ENCODE measurements around the gene CLNK.

The CLNK gene

GRCh38 chr4:10612476-10612875 lies 72.1 kb downstream of the CLNK start:
- no peak for DNase-seq (ENCODE audit: low read depth)

GRCh38 chr4:10611673-10612072 lies 72.9 kb downstream of the CLNK start:
- no peak for DNase-seq (ENCODE audit: low read depth)

DNA sequence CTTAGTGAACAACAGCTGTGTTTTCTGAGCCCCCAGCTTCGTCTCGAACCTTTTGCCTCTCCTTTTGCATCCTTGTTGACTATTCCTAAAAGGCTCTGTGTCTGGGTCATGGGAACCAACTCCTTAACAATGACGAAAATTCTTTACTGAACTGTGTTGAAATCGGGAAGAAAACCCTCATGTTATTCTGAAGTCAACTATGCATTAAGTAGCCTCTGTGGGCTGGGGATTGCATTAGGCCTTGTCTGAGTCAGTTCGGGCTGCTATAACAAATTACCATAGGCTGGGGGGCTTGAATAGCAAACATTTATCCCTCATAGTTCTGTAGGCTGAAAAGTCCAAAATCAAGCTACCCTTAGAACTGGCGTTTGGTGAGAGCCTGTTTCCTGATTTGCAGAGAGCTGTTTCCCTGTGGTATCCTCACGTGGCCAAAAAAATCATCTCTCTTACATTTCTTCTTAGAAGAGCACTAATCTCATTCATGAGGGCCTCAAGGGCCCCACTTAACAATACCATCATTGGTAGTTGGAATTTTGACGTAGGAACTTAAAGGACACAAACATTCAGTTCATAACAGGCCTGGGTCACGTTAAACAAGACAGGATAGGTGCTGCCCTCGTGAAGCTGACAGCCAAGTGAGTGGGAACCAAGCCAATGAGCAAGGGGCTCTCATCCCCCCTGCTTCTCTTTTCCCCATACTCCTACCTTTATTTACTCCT lies 75.9 kb downstream of the CLNK start:
- no peak for DNase-seq (ENCODE audit: low read depth)

GRCh38 chr4:10607206-10607605 lies 77.4 kb downstream of the CLNK start:
- no peak for DNase-seq (ENCODE audit: low read depth)

GRCh38 chr4:10606483-10607155 lies 77.9 kb downstream of the CLNK start:
- DNase-seq (ENCODE audit: low read depth): no peak

DNA sequence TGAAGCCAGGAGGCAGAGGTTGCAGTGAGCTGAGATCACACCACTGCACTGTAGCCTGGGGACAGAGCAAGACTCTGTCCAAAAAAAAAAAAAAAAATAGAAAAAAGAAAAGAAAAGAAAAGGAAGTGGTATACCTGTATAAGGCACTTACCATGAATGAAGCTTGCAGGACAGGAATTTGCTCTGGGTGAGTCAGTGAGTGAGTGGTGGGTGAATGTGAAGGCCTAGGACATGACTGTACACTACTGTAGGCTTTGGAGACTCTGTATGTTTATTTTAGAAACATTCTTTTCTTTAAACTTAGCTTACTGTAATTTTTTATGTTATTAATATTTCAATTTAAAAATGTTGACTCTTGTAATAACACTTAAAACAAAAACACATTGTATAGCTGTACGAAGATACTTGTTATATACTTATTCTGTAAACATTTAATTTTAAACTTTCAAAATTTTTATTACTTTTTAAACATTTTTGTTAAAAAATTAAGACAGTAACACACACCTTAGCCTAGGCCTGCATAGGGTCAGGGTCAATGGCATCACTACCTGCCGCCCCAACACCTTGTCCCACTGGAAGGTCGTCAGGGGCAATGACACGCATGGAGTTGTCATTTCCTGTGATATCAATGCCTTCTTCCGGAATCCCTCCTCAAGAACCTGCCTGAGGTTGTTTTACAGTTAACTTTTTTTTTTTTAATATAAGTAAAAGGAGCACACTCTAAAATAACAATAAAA lies 78.7 kb downstream of the CLNK start:
- DNase-seq (ENCODE audit: low read depth): no peak

GRCh38 chr4:10605031-10605430 lies 79.5 kb downstream of the CLNK start:
- no peak for DNase-seq (ENCODE audit: low read depth)

DNA sequence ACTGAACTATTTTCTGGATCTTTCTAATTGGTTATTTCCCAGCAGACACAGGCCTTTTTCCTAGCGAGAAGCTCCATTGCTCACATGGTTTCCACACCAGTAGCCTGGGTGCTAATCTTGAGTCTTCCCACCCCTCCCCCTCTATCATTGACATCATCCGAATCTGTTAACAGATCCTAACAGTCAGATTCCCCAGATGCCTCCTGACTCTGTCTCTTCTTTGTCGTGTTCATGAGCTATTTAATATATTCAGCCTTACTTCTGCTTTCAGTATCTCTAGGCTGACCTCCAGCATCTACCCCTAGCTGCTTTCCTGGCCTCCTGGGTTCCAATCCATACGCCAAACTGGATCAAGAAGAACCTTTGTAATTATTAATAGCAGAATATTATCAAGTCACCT lies 85.0 kb downstream of the CLNK start:
- no peak for DNase-seq (ENCODE audit: low read depth)

DNA sequence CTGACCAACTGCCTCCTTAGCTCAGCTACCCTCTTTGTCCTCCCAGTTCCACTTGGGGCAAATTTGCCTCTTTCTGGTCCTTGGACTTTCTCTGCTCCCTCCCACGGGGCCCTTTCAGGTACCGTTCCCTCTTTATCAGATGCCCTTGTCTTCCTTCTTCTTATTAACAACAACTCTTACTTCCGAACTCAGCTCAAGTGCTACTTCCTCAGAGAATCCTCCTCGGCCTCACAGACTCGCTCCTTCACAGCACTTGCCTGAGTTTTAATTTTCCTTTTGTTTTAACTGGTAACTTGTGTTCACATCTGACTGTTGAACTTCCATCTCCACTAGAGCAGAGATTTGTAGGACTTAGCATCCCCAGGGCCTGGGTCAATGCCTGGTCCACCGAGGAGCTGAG lies 85.7 kb downstream of the CLNK start:
- DNase-seq (ENCODE audit: low read depth): no peak

- no peak for DNase-seq (ENCODE audit: low read depth)
Observed at GRCh38 chr4:10596586-10597290, 87.8 kb downstream of the CLNK start.

DNA sequence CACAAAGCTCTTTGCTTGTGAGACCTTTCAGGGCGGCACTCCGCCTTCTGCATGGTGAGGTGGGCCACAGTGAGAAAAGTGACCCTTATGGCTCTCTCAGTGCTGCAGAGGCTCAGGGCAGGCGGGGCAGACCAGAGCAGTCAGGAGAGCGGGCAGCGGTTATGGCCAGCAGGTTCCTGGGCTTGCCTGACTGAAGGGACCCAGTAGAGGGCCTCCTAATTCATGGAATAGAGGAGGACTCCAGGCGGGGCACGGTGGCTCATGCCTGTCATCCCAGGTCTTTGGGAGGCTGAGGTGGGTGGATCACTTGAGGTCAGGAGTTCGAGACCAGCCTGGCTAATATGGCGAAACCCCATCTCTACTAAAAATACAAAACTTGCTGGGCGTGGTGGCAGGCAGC lies 91.4 kb downstream of the CLNK start:
- DNase-seq (ENCODE audit: low read depth): no peak

DNA sequence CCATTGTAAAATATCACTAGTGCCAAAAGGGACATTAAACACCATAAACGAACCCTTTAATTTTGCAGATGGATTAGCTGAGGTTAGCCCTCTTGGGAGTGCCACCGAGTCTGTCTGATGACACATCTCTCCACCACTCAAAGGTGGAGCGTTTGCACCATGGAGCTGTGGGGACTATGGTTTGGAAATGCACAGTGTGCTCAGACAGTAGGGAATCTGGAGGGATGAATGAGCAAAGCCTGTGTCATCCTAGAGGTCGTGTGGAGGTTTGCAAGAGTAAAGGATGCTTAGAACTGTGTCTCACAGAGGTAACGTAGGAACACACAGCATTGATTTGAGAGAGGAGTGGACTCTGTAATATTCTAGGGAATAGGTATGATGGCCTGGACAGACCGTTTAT lies 93.7 kb downstream of the CLNK start:
- no peak for DNase-seq (ENCODE audit: low read depth)

DNA sequence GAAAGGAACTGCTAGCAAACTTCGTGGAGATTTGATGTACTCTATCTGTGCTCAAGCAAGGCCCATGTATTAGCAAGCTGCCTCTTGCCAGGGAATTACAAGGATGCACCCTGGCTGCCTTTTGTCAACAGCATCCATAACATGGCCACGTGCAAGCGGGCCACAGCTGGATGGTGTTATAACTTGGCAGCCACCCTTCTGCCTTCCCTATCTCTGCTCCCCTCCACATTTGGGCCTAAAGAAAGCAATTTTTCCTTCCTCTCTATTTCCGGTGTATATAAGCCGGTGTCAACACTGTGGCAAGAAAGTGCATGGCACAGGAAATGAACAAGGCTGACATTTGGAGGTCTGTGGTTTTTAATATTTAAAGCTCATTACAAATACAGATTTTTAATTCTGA lies 94.8 kb downstream of the CLNK start:
- DNase-seq (ENCODE audit: low read depth): no peak

DNA sequence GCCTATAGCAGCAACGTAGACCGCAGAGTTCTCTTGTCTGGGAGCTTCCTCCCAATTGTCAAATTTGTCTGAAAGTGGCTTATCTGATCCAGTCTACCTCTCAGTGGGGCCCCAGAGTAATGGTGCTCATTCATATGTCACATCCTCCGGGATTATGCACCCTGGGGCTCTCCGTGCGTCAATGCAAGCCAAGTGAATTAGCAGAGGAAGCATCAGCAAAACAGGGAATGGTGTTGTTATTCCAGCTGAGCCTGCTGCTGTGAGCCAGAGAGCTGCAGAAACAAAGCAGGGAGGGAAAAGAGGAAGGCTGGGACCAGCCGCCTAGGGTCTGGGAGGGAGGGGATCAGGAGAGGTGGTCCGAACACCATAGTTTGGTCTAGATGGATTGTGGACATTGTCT lies 95.2 kb downstream of the CLNK start:
- DNase-seq (ENCODE audit: low read depth): no peak

DNA sequence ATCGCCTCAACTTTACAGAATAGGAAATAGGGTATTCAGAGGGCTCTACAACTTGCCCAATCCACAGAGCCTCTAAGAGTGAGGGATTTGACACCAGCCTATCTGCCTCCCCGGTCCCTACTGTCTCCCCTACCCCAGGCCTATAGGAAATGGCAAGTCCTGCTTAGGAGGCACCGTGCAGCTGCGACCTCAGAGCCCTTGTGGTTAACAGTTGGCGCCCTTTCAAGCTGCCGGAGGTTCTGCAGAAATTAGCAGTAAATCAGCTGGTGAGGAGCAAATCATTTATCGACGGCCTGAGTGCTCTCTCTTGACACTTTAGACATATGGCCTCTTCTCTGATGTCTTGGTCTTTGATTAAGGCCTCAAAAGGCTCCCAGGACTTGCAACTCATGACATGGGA lies 96.9 kb downstream of the CLNK start:
- no peak for DNase-seq (ENCODE audit: low read depth)

DNA sequence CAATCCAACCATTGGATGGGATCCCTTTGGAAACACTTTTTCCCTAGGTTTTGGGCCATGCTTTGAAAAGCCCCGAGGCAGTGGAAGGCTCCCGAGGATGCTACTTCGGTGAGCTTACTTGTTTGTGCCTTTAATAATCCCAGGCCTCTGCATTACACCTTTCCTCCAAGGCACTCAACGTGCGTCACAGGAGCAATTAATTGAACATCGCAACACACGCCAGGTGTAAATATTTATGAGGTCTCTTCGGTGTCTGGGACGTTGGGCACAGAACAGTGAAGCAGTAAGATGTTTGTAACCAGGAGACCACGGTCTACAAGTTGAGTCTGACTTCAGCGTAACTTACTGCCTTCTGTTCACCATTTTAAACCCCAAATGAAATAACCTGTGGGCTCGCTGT lies 97.3 kb downstream of the CLNK start:
- no peak for DNase-seq (ENCODE audit: low read depth)

DNA sequence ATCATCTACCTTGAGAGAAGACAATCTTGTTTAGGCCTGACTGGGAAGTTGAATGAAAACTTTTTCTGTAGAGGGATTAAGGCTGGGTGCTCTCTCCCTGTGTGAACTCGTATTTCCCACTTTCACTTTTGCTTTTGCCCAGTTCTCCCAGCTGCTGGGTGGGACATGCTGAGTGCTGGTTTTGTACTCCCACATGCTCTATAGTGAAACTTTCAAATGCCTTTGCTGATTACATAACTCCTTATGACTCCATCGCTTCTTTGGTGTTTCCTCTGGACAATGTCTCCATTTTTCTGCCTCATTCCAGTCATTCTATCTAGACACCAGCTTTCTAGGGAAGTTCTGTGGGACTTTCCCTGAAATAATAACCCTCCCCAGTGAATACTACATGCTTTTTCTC lies 100.5 kb downstream of the CLNK start:
- DNase-seq (ENCODE audit: low read depth): no peak

- no peak for DNase-seq (ENCODE audit: low read depth)
Observed at GRCh38 chr4:10582951-10583350, 101.6 kb downstream of the CLNK start.

DNA sequence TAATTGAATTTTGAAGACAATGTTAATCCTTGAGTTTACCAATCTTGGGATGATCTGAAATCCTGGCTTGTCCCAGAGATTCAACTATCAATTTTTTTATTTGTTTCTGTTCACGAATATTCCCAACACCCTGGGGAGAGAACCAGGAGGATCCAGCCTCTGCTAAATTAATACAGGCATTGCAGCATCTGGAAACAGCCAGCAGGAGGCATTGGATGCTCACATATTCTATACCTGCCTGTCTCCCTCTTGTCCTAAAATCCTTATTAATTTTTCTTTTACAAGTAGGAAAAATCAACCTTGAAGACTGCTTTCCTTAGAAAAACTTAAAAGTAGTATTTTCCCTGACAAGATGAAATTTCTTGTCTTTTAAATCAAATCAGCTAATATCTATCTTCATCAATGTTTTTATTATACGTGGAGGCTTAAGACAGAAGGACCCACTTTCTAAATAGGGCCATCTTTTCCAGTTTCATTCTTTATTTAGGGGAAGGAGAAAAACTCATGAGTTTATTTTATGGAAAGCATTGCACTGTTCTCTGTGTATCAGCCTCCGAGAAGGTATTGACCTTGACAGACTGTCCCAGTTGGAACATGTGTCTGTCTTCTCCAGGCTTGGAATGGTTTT lies 102.4 kb downstream of the CLNK start:
- DNase-seq (ENCODE audit: low read depth): no peak

GRCh38 chr4:10581022-10581421 lies 103.5 kb downstream of the CLNK start:
- DNase-seq (ENCODE audit: low read depth): no peak

DNA sequence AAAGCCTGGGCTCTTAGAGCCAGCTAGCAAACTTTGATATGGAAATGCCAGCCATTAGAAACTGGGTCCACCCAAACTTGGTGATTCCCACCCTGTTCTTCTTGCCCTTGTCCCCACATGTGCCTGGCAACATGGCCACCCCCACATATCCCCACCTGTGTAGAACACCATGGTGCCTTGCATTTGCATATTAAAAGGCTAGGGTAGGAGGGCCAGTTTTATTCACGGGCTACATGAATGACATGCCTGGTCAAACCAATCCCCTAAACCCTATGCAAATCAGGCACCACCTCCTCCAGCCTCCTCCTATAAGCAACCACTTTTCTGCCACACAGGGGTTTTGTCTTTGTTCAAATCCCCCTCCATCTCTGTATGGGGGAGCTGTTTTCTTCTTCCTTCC lies 104.9 kb downstream of the CLNK start:
- DNase-seq (ENCODE audit: low read depth): no peak

All from activated T-helper 1 cell treated with Interleukin-2 at 50 U/mL for 16 hours (primary cell).